ENCODE data around the gene KCTD21.

The KCTD21 gene

GRCh38 chr11:78221396-78222315 is 33.2 kb upstream of the KCTD21 start:
- no peak for DNase-seq (ENCODE audit: low read depth in 1 of 2, low spot score in 1 of 2)
- no peak for TF ChIP-seq POLR2AphosphoS5 (IDR thresholded peaks at IDR 0.05; ENCODE audit: low read depth)
- TF ChIP-seq, protein P1, sequence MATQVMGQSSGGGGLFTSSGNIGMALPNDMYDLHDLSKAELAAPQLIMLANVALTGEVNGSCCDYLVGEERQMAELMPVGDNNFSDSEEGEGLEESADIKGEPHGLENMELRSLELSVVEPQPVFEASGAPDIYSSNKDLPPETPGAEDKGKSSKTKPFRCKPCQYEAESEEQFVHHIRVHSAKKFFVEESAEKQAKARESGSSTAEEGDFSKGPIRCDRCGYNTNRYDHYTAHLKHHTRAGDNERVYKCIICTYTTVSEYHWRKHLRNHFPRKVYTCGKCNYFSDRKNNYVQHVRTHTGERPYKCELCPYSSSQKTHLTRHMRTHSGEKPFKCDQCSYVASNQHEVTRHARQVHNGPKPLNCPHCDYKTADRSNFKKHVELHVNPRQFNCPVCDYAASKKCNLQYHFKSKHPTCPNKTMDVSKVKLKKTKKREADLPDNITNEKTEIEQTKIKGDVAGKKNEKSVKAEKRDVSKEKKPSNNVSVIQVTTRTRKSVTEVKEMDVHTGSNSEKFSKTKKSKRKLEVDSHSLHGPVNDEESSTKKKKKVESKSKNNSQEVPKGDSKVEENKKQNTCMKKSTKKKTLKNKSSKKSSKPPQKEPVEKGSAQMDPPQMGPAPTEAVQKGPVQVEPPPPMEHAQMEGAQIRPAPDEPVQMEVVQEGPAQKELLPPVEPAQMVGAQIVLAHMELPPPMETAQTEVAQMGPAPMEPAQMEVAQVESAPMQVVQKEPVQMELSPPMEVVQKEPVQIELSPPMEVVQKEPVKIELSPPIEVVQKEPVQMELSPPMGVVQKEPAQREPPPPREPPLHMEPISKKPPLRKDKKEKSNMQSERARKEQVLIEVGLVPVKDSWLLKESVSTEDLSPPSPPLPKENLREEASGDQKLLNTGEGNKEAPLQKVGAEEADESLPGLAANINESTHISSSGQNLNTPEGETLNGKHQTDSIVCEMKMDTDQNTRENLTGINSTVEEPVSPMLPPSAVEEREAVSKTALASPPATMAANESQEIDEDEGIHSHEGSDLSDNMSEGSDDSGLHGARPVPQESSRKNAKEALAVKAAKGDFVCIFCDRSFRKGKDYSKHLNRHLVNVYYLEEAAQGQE (IDR thresholded peaks at IDR 0.05; ENCODE audit: insufficient replicate concordance, low read depth) = no peak
- no peak for TF ChIP-seq SPI1 (IDR thresholded peaks at IDR 0.05; ENCODE audit: borderline replicate concordance, low read depth)
- TF ChIP-seq, protein P2, sequence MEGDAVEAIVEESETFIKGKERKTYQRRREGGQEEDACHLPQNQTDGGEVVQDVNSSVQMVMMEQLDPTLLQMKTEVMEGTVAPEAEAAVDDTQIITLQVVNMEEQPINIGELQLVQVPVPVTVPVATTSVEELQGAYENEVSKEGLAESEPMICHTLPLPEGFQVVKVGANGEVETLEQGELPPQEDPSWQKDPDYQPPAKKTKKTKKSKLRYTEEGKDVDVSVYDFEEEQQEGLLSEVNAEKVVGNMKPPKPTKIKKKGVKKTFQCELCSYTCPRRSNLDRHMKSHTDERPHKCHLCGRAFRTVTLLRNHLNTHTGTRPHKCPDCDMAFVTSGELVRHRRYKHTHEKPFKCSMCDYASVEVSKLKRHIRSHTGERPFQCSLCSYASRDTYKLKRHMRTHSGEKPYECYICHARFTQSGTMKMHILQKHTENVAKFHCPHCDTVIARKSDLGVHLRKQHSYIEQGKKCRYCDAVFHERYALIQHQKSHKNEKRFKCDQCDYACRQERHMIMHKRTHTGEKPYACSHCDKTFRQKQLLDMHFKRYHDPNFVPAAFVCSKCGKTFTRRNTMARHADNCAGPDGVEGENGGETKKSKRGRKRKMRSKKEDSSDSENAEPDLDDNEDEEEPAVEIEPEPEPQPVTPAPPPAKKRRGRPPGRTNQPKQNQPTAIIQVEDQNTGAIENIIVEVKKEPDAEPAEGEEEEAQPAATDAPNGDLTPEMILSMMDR (IDR thresholded peaks at IDR 0.05; ENCODE audit: insufficient read depth, low read length) = no peak
- no peak for TF ChIP-seq GABPA (IDR thresholded peaks at IDR 0.05; ENCODE audit: low read depth)
- H3K27me3 ChIP-seq (ENCODE audit: insufficient read depth, poor library complexity, severe bottlenecking) = no peaks in the 10 kb centered on the region
- no peak overlapping the region for H3K4me3 ChIP-seq (replicated peaks; ENCODE audit: insufficient read depth, low read length)
- no peak overlapping the region for H3K27ac ChIP-seq (replicated peaks)

- DNase-seq (ENCODE audit: low read depth in 1 of 2, low spot score in 1 of 2) = no peak
- Histone ChIP-seq H3K27me3 (ENCODE audit: insufficient read depth, poor library complexity, severe bottlenecking) (no peaks in the 10 kb centered on the region), H3K27ac (replicated peaks) (no peak overlapping the region), H3K4me3 (replicated peaks; ENCODE audit: insufficient read depth, low read length) (no peak overlapping the region)
- no peak for TF ChIP-seq GABPA (IDR thresholded peaks at IDR 0.05; ENCODE audit: low read depth)
- TF ChIP-seq SPI1 (IDR thresholded peaks at IDR 0.05; ENCODE audit: borderline replicate concordance, low read depth) = no peak
- TF ChIP-seq, protein P2 (IDR thresholded peaks at IDR 0.05; ENCODE audit: insufficient read depth, low read length) = no peak
- TF ChIP-seq, protein P1 (IDR thresholded peaks at IDR 0.05; ENCODE audit: insufficient replicate concordance, low read depth) = no peak
- TF ChIP-seq POLR2AphosphoS5 (IDR thresholded peaks at IDR 0.05; ENCODE audit: low read depth) = no peak
These were observed 32.1 kb upstream of the KCTD21 start for GRCh38 chr11:78220218-78221157.

- Histone ChIP-seq H3K4me3 (replicated peaks; ENCODE audit: insufficient read depth, low read length) (no peak overlapping the region), H3K27me3 (ENCODE audit: insufficient read depth, poor library complexity, severe bottlenecking) (no peaks in the 10 kb centered on the region), H3K27ac (replicated peaks) (no peak overlapping the region)
- no peak for DNase-seq (ENCODE audit: low read depth in 1 of 2, low spot score in 1 of 2)
- TF ChIP-seq, protein P2 (IDR thresholded peaks at IDR 0.05; ENCODE audit: insufficient read depth, low read length) = no peak
- TF ChIP-seq GABPA (IDR thresholded peaks at IDR 0.05; ENCODE audit: low read depth) (no peak), POLR2AphosphoS5 (IDR thresholded peaks at IDR 0.05; ENCODE audit: low read depth) (no peak), SPI1 (IDR thresholded peaks at IDR 0.05; ENCODE audit: borderline replicate concordance, low read depth) (no peak)
- TF ChIP-seq, protein P1 (IDR thresholded peaks at IDR 0.05; ENCODE audit: insufficient replicate concordance, low read depth) = no peak
These were observed 31.2 kb upstream of the KCTD21 start for GRCh38 chr11:78219493-78220217.
